ENCODE results near the gene PDZD4.

Gene PDZD4

GRCh38 chrX:153776120-153776599, 54.2 kb downstream of the PDZD4 start:
- Histone ChIP-seq H3K36me3 (ENCODE audit: control insufficient read depth, insufficient read depth, low read length) (no peaks in the 10 kb centered on the region), H3K4me2 (ENCODE audit: low read length) (no peak overlapping the region), H2BK5ac (ENCODE audit: low read length) (no peak overlapping the region), H3K23ac (ENCODE audit: low read length) (no peak overlapping the region), H3K79me1 (ENCODE audit: low read length) (no peaks in the 10 kb centered on the region), H2BK120ac (ENCODE audit: low read depth, low read length) (no peak overlapping the region), H3K9ac (ENCODE audit: low read length) (no peak overlapping the region), H3K27me3 (ENCODE audit: insufficient read depth, low read length, poor library complexity) (no peaks in the 10 kb centered on the region), H4K5ac (ENCODE audit: low read length) (no peak overlapping the region), H3K79me2 (ENCODE audit: control insufficient read depth, insufficient read depth, low read length) (no peaks in the 10 kb centered on the region), H3K4me3 (ENCODE audit: low read length) (no peak overlapping the region), H3K56ac (ENCODE audit: low read length) (no peak overlapping the region), H4K8ac (ENCODE audit: low read depth, low read length) (no peak overlapping the region), H2BK15ac (replicated peaks; ENCODE audit: low read depth) (no peak overlapping the region), H3K18ac (ENCODE audit: low read length) (no peak overlapping the region), H3K4ac (ENCODE audit: low read depth, low read length) (no peak overlapping the region), H3K4me1 (ENCODE audit: control insufficient read depth, low read depth, low read length) (no peaks in the 10 kb centered on the region), H3K27ac (ENCODE audit: low read depth, low read length) (no peak overlapping the region), H2AK5ac (ENCODE audit: low read length) (no peak overlapping the region)
- DNase-seq: no peak
- WGBS (ENCODE audit: extremely low coverage, insufficient coverage, low lambda C conversion rate): no CpG with 5 or more reads among the region's 20 CpGs

- no peak overlapping the region for H2AK5ac ChIP-seq (ENCODE audit: low read length)
- no peaks in the 10 kb centered on the region for H3K36me3 ChIP-seq (ENCODE audit: control insufficient read depth, insufficient read depth, low read length)
- H3K9ac ChIP-seq (ENCODE audit: low read length): no peak overlapping the region
- no peaks in the 10 kb centered on the region for H3K4me1 ChIP-seq (ENCODE audit: control insufficient read depth, low read depth, low read length)
- H3K27ac ChIP-seq (ENCODE audit: low read depth, low read length): no peak overlapping the region
- no peaks in the 10 kb centered on the region for H3K79me2 ChIP-seq (ENCODE audit: control insufficient read depth, insufficient read depth, low read length)
- H3K4ac ChIP-seq (ENCODE audit: low read depth, low read length): no peak overlapping the region
- no peak overlapping the region for H2BK5ac ChIP-seq (ENCODE audit: low read length)
- no peak overlapping the region for H3K18ac ChIP-seq (ENCODE audit: low read length)
- no CpG with 5 or more reads among the region's 42 CpGs for whole genome bisulfite sequencing (ENCODE audit: extremely low coverage, insufficient coverage, low lambda C conversion rate)
- H3K79me1 ChIP-seq (ENCODE audit: low read length): no peaks in the 10 kb centered on the region
- no peak overlapping the region for H2BK120ac ChIP-seq (ENCODE audit: low read depth, low read length)
- H3K56ac ChIP-seq (ENCODE audit: low read length): no peak overlapping the region
- H3K4me3 ChIP-seq (ENCODE audit: low read length): no peak overlapping the region
- no peak overlapping the region for H3K4me2 ChIP-seq (ENCODE audit: low read length)
- no peak for DNase-seq
- no peak overlapping the region for H2BK15ac ChIP-seq (replicated peaks; ENCODE audit: low read depth)
- H4K5ac ChIP-seq (ENCODE audit: low read length): no peak overlapping the region
- no peaks in the 10 kb centered on the region for H3K27me3 ChIP-seq (ENCODE audit: insufficient read depth, low read length, poor library complexity)
- H3K23ac ChIP-seq (ENCODE audit: low read length): no peak overlapping the region
- no peak overlapping the region for H4K8ac ChIP-seq (ENCODE audit: low read depth, low read length)
These were observed 54.8 kb downstream of the PDZD4 start for GRCh38 chrX:153775293-153776119.

- Histone ChIP-seq H3K4me2 (ENCODE audit: low read length) (no peak overlapping the region), H3K4ac (ENCODE audit: low read depth, low read length) (no peak overlapping the region), H4K5ac (ENCODE audit: low read length) (no peak overlapping the region), H2BK5ac (ENCODE audit: low read length) (no peak overlapping the region), H3K36me3 (ENCODE audit: control insufficient read depth, insufficient read depth, low read length) (no peaks in the 10 kb centered on the region), H3K27me3 (ENCODE audit: insufficient read depth, low read length, poor library complexity) (no peaks in the 10 kb centered on the region), H3K18ac (ENCODE audit: low read length) (no peak overlapping the region), H3K79me2 (ENCODE audit: control insufficient read depth, insufficient read depth, low read length) (no peaks in the 10 kb centered on the region), H2BK15ac (replicated peaks; ENCODE audit: low read depth) (no peak overlapping the region), H2AK5ac (ENCODE audit: low read length) (no peak overlapping the region), H3K56ac (ENCODE audit: low read length) (no peak overlapping the region), H3K79me1 (ENCODE audit: low read length) (no peaks in the 10 kb centered on the region), H4K8ac (ENCODE audit: low read depth, low read length) (no peak overlapping the region), H3K4me3 (ENCODE audit: low read length) (no peak overlapping the region), H3K27ac (ENCODE audit: low read depth, low read length) (no peak overlapping the region), H3K23ac (ENCODE audit: low read length) (no peak overlapping the region), H2BK120ac (ENCODE audit: low read depth, low read length) (no peak overlapping the region), H3K9ac (ENCODE audit: low read length) (no peak overlapping the region), H3K4me1 (ENCODE audit: control insufficient read depth, low read depth, low read length) (no peaks in the 10 kb centered on the region)
- WGBS (ENCODE audit: extremely low coverage, insufficient coverage, low lambda C conversion rate): no CpG with 5 or more reads among the region's 37 CpGs
- DNase-seq: no peak
These were observed 55.6 kb downstream of the PDZD4 start for GRCh38 chrX:153774576-153775292.

GRCh38 chrX:153773741-153774575, 56.4 kb downstream of the PDZD4 start:
- no peak overlapping the region for H4K5ac ChIP-seq (ENCODE audit: low read length)
- DNase-seq: no peak
- H3K4me2 ChIP-seq (ENCODE audit: low read length): no peak overlapping the region
- no peak overlapping the region for H3K9ac ChIP-seq (ENCODE audit: low read length)
- no peaks in the 10 kb centered on the region for H3K4me1 ChIP-seq (ENCODE audit: control insufficient read depth, low read depth, low read length)
- H3K56ac ChIP-seq (ENCODE audit: low read length): no peak overlapping the region
- no peak overlapping the region for H3K18ac ChIP-seq (ENCODE audit: low read length)
- no peak overlapping the region for H2BK15ac ChIP-seq (replicated peaks; ENCODE audit: low read depth)
- H3K4ac ChIP-seq (ENCODE audit: low read depth, low read length): no peak overlapping the region
- no peak overlapping the region for H4K8ac ChIP-seq (ENCODE audit: low read depth, low read length)
- H2AK5ac ChIP-seq (ENCODE audit: low read length): no peak overlapping the region
- no peaks in the 10 kb centered on the region for H3K79me1 ChIP-seq (ENCODE audit: low read length)
- H3K79me2 ChIP-seq (ENCODE audit: control insufficient read depth, insufficient read depth, low read length): no peaks in the 10 kb centered on the region
- H2BK5ac ChIP-seq (ENCODE audit: low read length): no peak overlapping the region
- H3K4me3 ChIP-seq (ENCODE audit: low read length): no peak overlapping the region
- no CpG with 5 or more reads among the region's 48 CpGs for WGBS (ENCODE audit: extremely low coverage, insufficient coverage, low lambda C conversion rate)
- H3K36me3 ChIP-seq (ENCODE audit: control insufficient read depth, insufficient read depth, low read length): no peaks in the 10 kb centered on the region
- no peak overlapping the region for H3K27ac ChIP-seq (ENCODE audit: low read depth, low read length)
- H3K23ac ChIP-seq (ENCODE audit: low read length): no peak overlapping the region
- no peaks in the 10 kb centered on the region for H3K27me3 ChIP-seq (ENCODE audit: insufficient read depth, low read length, poor library complexity)
- no peak overlapping the region for H2BK120ac ChIP-seq (ENCODE audit: low read depth, low read length)

- no peaks in the 10 kb centered on the region for H3K27me3 ChIP-seq (ENCODE audit: insufficient read depth, low read length, poor library complexity)
- no peak overlapping the region for H2BK15ac ChIP-seq (replicated peaks; ENCODE audit: low read depth)
- H2BK120ac ChIP-seq (ENCODE audit: low read depth, low read length): no peak overlapping the region
- no peaks in the 10 kb centered on the region for H3K79me1 ChIP-seq (ENCODE audit: low read length)
- no peak overlapping the region for H3K23ac ChIP-seq (ENCODE audit: low read length)
- no peak overlapping the region for H4K8ac ChIP-seq (ENCODE audit: low read depth, low read length)
- DNase-seq: no peak
- H3K4ac ChIP-seq (ENCODE audit: low read depth, low read length): no peak overlapping the region
- no peaks in the 10 kb centered on the region for H3K36me3 ChIP-seq (ENCODE audit: control insufficient read depth, insufficient read depth, low read length)
- no peak overlapping the region for H3K27ac ChIP-seq (ENCODE audit: low read depth, low read length)
- no peak overlapping the region for H3K56ac ChIP-seq (ENCODE audit: low read length)
- no peak overlapping the region for H3K18ac ChIP-seq (ENCODE audit: low read length)
- no peaks in the 10 kb centered on the region for H3K4me1 ChIP-seq (ENCODE audit: control insufficient read depth, low read depth, low read length)
- H3K4me2 ChIP-seq (ENCODE audit: low read length): no peak overlapping the region
- no peak overlapping the region for H3K4me3 ChIP-seq (ENCODE audit: low read length)
- no peaks in the 10 kb centered on the region for H3K79me2 ChIP-seq (ENCODE audit: control insufficient read depth, insufficient read depth, low read length)
- no peak overlapping the region for H4K5ac ChIP-seq (ENCODE audit: low read length)
- no peak overlapping the region for H2AK5ac ChIP-seq (ENCODE audit: low read length)
- WGBS (ENCODE audit: extremely low coverage, insufficient coverage, low lambda C conversion rate): no CpG with 5 or more reads among the region's 23 CpGs
- H3K9ac ChIP-seq (ENCODE audit: low read length): no peak overlapping the region
- H2BK5ac ChIP-seq (ENCODE audit: low read length): no peak overlapping the region
These were observed 57.1 kb downstream of the PDZD4 start for GRCh38 chrX:153773218-153773611.
